ENCODE measurements around the gene ADAM12.

The ADAM12 gene

DNA sequence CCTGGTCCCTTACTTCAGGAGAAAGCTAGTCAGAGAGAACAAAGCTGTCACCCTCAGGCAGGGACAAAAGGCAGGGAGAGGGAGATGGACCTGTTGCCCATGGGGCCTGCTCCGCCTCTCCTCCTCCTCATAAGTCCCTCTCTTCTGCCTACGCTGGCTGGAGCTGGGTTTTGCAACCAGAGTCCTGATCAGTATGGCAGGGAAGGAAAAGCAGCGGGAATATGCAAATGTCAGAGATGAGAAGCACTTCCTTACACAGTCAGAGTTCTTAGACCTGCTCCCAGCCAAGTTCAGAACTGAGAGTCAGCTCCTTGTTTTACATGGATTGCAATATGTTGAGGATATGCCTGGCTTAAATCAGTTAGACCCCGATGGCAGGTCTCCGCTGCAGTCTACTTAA lies 231.1 kb downstream of the ADAM12 start:
- no peak overlapping the region for H3K4me3 ChIP-seq (ENCODE audit: low read length)
- H3K9me2 ChIP-seq (replicated peaks; ENCODE audit: control insufficient read depth, low read length) = no peaks in the 10 kb centered on the region
- H3K9me3 ChIP-seq (ENCODE audit: control insufficient read depth, insufficient read depth, low read length) = no peaks in the 10 kb centered on the region
- H3F3A ChIP-seq (ENCODE audit: control insufficient read depth, insufficient read depth) = no peaks in the 10 kb centered on the region
- no peaks in the 10 kb centered on the region for H3K79me2 ChIP-seq (ENCODE audit: control insufficient read depth, low read length)
- peaks cover 4% of the 10 kb centered on the region for H3K4me1 ChIP-seq (ENCODE audit: control insufficient read depth, low read length)
- TF ChIP-seq, protein P1, sequence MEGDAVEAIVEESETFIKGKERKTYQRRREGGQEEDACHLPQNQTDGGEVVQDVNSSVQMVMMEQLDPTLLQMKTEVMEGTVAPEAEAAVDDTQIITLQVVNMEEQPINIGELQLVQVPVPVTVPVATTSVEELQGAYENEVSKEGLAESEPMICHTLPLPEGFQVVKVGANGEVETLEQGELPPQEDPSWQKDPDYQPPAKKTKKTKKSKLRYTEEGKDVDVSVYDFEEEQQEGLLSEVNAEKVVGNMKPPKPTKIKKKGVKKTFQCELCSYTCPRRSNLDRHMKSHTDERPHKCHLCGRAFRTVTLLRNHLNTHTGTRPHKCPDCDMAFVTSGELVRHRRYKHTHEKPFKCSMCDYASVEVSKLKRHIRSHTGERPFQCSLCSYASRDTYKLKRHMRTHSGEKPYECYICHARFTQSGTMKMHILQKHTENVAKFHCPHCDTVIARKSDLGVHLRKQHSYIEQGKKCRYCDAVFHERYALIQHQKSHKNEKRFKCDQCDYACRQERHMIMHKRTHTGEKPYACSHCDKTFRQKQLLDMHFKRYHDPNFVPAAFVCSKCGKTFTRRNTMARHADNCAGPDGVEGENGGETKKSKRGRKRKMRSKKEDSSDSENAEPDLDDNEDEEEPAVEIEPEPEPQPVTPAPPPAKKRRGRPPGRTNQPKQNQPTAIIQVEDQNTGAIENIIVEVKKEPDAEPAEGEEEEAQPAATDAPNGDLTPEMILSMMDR (IDR thresholded peaks at IDR 0.05; ENCODE audit: low read depth, low read length, poor library complexity, severe bottlenecking) = no peak
- no peak for TF ChIP-seq EZH2phosphoT487 (IDR thresholded peaks at IDR 0.05; ENCODE audit: borderline replicate concordance, low read length)
- no peaks in the 10 kb centered on the region for H4K20me1 ChIP-seq (ENCODE audit: control insufficient read depth, insufficient read depth, low read depth, low read length)
- no peaks in the 10 kb centered on the region for H3K36me3 ChIP-seq (ENCODE audit: control insufficient read depth, low read length)
- H3K27me3 ChIP-seq (ENCODE audit: control insufficient read depth, low read length) = no peaks in the 10 kb centered on the region
- no peak overlapping the region for H3K27ac ChIP-seq (ENCODE audit: low read depth, low read length)
- H3K4me2 ChIP-seq (ENCODE audit: low read length) = no peak overlapping the region

- Histone ChIP-seq H3K27me3 (ENCODE audit: control insufficient read depth, low read length) (no peaks in the 10 kb centered on the region), H3K4me2 (ENCODE audit: low read length) (no peak overlapping the region; the same call in 1 of the 2 replicates), H3K9me2 (replicated peaks; ENCODE audit: control insufficient read depth, low read length) (no peaks in the 10 kb centered on the region), H3K9me3 (ENCODE audit: control insufficient read depth, insufficient read depth, low read length) (no peaks in the 10 kb centered on the region), H3K36me3 (ENCODE audit: control insufficient read depth, low read length) (no peaks in the 10 kb centered on the region), H3K27ac (ENCODE audit: low read depth, low read length) (no peak overlapping the region), H3F3A (ENCODE audit: control insufficient read depth, insufficient read depth) (no peaks in the 10 kb centered on the region), H4K20me1 (ENCODE audit: control insufficient read depth, insufficient read depth, low read depth, low read length) (no peaks in the 10 kb centered on the region), H3K4me1 (ENCODE audit: control insufficient read depth, low read length) (peaks cover 4% of the 10 kb centered on the region), H3K4me3 (ENCODE audit: low read length) (no peak overlapping the region), H3K79me2 (ENCODE audit: control insufficient read depth, low read length) (no peaks in the 10 kb centered on the region)
- no peak for TF ChIP-seq EZH2phosphoT487 (IDR thresholded peaks at IDR 0.05; ENCODE audit: borderline replicate concordance, low read length)
- TF ChIP-seq, protein P1 (IDR thresholded peaks at IDR 0.05; ENCODE audit: low read depth, low read length, poor library complexity, severe bottlenecking) = no peak
These were observed 231.8 kb downstream of the ADAM12 start for GRCh38 chr10:126156503-126156902.

GRCh38 chr10:126156012-126156411 lies 232.3 kb downstream of the ADAM12 start:
- Histone ChIP-seq H3K36me3 (ENCODE audit: control insufficient read depth, low read length) (no peaks in the 10 kb centered on the region), H3K27ac (ENCODE audit: low read depth, low read length) (no peak overlapping the region), H3K4me2 (ENCODE audit: low read length) (peak overlapping the region; percentile 24; the same call in 1 of the 2 replicates), H3K27me3 (ENCODE audit: control insufficient read depth, low read length) (no peaks in the 10 kb centered on the region), H3K9me3 (ENCODE audit: control insufficient read depth, insufficient read depth, low read length) (no peaks in the 10 kb centered on the region), H3K4me1 (ENCODE audit: control insufficient read depth, low read length) (peaks cover 4% of the 10 kb centered on the region), H3F3A (ENCODE audit: control insufficient read depth, insufficient read depth) (no peaks in the 10 kb centered on the region), H4K20me1 (ENCODE audit: control insufficient read depth, insufficient read depth, low read depth, low read length) (no peaks in the 10 kb centered on the region), H3K4me3 (ENCODE audit: low read length) (no peak overlapping the region), H3K9me2 (replicated peaks; ENCODE audit: control insufficient read depth, low read length) (no peaks in the 10 kb centered on the region), H3K79me2 (ENCODE audit: control insufficient read depth, low read length) (no peaks in the 10 kb centered on the region)
- TF ChIP-seq, protein P1 (IDR thresholded peaks at IDR 0.05; ENCODE audit: low read depth, low read length, poor library complexity, severe bottlenecking) = no peak
- no peak for TF ChIP-seq EZH2phosphoT487 (IDR thresholded peaks at IDR 0.05; ENCODE audit: borderline replicate concordance, low read length)

All from DOHH2 (cell line).